Lung (tissue), 10 donors: ENCODE results near the gene FAM72D. TPM values are rescaled to one million over a fixed set of nuclear protein-coding genes. Genes with fewer than 3 reads are reported as not detected.
"Not testable (repeated sequence)": the region's sequence is repeated elsewhere in the genome, so short reads cannot be mapped to it uniquely, and the experiment has no call there.

Experiments
- ATAC-seq: fragments of 200-7000 bp; cut with Tn5 transposase; one replicate; pipeline ENCODE4 v1.9.1; 2020; ENCODE audit warnings: moderate number of reproducible peaks; ENCODE audit not compliant: insufficient read depth, low FRiP score
- DNase-seq, 3 donors: peaks; one replicate each; pipeline ENCODE4 v3.0.0-alpha.2; 2013 to 2017
- H3K27ac ChIP-seq, 2 donors: one replicate each; pipeline ENCODE4 v1.5.1; 2013; ENCODE audit warnings: mild to moderate bottlenecking in 2 of 2, moderate library complexity in 2 of 2, control low read depth in 1 of 2, inconsistent platforms in 1 of 2, low read depth in 1 of 2, low read length in 1 of 2
- H3K27me3 ChIP-seq, 3 donors: one replicate each; pipeline ENCODE4 v1.5.1; 2013; ENCODE audit warnings: low read length in 2 of 3; ENCODE audit not compliant: control insufficient read depth in 3 of 3, insufficient read depth in 3 of 3
- H3K36me3 ChIP-seq, 4 donors: one replicate each; pipeline ENCODE4 v1.5.1; 2013; ENCODE audit warnings: low read length in 4 of 4, mild to moderate bottlenecking in 1 of 4, moderate library complexity in 1 of 4; ENCODE audit not compliant: control insufficient read depth in 4 of 4, insufficient read depth in 4 of 4
- H3K4me1 ChIP-seq, 5 donors: one replicate each; pipeline ENCODE4 v1.5.1; 2013; ENCODE audit warnings: low read length in 5 of 5, mild to moderate bottlenecking in 2 of 5, moderate library complexity in 1 of 5; ENCODE audit not compliant: control insufficient read depth in 5 of 5, insufficient read depth in 5 of 5
- H3K4me3 ChIP-seq: one replicate; pipeline ENCODE4 v1.5.1; 2013; ENCODE audit warnings: mild to moderate bottlenecking, control low read depth, moderate library complexity
- H3K9ac ChIP-seq, 2 donors: one replicate each; pipeline ENCODE4 v1.5.1; 2013; ENCODE audit warnings: low read length in 2 of 2, control low read depth in 1 of 2; ENCODE audit not compliant: insufficient read depth in 1 of 2
- H3K9me3 ChIP-seq, 4 donors: one replicate each; pipeline ENCODE4 v1.5.1; 2013; ENCODE audit warnings: low read length in 3 of 4, mild to moderate bottlenecking in 1 of 4, moderate library complexity in 1 of 4; ENCODE audit not compliant: control insufficient read depth in 4 of 4, insufficient read depth in 3 of 4
- WGBS, 2 donors: extraction: QIAGEN DNeasy Blood & Tissue Kit; methylation state at CpG; one replicate each; pipeline ENCODE4 v1.1.7; 2013; 5-methylcytosine and 5-hydroxymethylcytosine counted together
- polyA plus RNA-seq, 2 donors: library from polyadenylated mRNA; stranded (reverse); fragments of 200-250 nt; gene quantifications; one replicate each; pipeline ENCODE4 v1.2.1, GENCODE V29; 2013
- total RNA-seq, 2 donors: library from RNA; depleted of rRNA in 1 of 2; stranded (reverse); fragments of >200 nt in 1 of 2; gene quantifications; one replicate each; pipeline ENCODE4 v1.2.1, GENCODE V29; 2014 to 2021
- donor health status: Bipolar disorder and iron deficiency.
- donor health status: healthy.
- donor health status: DM: yes; HTN: yes; CAD: no.

The FAM72D gene
- total and polyA plus RNA-seq, 4 donors = 0.35 to 0.60 (median 0.47) TPM

DNA sequence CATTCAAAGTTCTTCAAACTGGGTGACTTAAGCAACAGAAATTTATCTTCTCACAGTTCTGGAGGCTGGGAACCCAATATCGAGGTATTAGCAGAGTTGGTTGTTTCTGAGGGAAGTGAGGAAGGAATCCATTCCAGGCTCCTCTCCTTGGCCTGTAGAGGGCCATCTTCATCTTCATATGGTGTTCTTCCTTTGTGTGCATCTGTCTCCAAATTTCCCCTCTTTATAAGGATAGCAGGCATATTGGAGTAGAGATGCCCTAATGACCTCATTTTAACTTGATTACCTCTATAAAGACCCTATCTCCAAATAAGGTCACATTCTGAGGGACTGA is 27.3 kb downstream of the FAM72D start:
- no CpG with 5 or more reads among the region's 1 CpG for WGBS, 2 donors
- H3K27ac ChIP-seq, H3K9me3 ChIP-seq, ATAC-seq, H3K9ac ChIP-seq, DNase-seq, H3K36me3 ChIP-seq, H3K4me1 ChIP-seq, H3K27me3 ChIP-seq, H3K4me3 ChIP-seq: not testable (repeated sequence)

- WGBS, 2 donors = no CpG with 5 or more reads among the region's 7 CpGs
- not testable (repeated sequence) for H3K27me3 ChIP-seq, H3K9me3 ChIP-seq, H3K9ac ChIP-seq, H3K4me1 ChIP-seq, H3K36me3 ChIP-seq, H3K27ac ChIP-seq, H3K4me3 ChIP-seq, DNase-seq
- peak; percentile 46 for ATAC-seq
These were observed 28.3 kb downstream of the FAM72D start for GRCh38 chr1:145123992-145124641.

DNA sequence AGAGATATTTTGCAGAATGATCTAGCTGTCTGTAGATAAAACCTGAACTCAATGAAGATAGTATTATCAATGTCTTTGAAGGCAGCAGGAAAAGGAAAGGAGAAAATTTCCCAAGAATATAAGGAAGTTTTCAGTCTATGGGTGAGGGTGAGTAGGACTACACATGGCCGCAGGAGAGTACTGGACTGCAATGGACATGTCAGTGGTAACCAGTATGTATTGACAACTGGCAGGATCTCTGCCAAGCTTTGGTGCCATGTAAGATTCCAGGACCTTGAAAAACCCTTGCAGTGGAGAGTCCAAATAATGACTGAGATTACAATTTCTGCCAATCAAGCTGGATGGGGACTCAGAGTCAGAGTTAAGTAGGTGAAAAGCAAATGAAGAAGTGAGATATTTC is 29.3 kb downstream of the FAM72D start:
- H3K9ac ChIP-seq, ATAC-seq, H3K4me3 ChIP-seq, H3K4me1 ChIP-seq, H3K9me3 ChIP-seq, DNase-seq, H3K27ac ChIP-seq, H3K36me3 ChIP-seq, H3K27me3 ChIP-seq: not testable (repeated sequence)
- no CpG with 5 or more reads among the region's 1 CpG for WGBS, 2 donors

DNA sequence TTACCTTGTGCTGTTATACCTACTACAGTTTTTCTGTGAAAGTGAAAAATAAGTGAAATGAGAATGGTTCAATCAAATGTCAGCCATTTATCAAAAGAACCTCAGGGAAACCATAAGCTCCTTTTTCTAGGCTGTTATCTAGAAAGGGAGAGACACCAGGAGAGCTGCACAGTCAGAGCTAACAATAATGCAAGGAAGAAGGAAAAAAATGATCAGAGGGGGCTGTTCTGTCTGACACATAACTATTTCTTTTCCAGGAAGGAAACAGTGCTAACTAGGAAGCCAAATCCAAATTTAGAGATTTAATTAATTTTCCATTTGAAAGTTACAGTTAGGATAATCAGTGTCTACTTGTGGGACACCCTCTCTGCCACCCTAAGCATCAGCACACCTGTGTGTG is 31.4 kb downstream of the FAM72D start:
- H3K27ac ChIP-seq, H3K9me3 ChIP-seq, H3K4me1 ChIP-seq, ATAC-seq, DNase-seq, H3K4me3 ChIP-seq, H3K36me3 ChIP-seq, H3K27me3 ChIP-seq, H3K9ac ChIP-seq: not testable (repeated sequence)

DNA sequence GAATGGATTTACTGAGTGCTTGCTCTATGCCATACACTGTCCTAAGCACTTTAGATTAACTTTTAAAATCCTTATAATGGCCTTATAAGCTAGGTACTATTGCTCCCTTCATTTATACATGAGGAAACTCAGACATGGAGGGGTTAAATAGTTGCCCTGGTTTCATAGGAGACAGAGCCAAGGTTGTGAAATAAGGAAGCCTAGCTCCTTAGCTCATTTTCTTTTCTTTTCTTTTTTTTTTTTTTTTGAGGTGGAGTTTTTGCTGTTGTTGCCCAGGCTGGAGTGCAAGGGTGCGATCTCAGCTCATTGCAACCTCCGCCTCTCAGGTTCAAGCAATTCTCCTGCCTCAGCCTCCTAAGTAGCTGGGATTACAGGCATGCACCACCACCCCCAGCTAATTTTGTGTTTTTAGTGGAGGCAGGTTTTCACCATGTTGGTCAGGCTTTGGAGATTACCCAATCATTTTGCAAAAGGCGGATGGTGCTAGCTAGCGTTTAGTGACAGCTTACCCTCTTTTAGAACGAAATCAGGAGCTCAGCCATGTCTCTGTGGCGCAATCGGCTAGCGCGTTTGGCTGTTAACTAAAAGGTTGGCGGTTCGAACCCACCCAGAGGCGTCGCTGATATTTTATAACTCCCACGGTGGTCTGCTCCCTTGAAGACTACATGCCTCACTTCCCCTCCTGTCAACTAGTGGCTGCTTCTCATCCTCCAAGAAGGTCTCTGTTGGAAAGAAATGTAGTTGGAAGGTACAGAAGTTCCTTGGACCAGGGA is 33.1 kb downstream of the FAM72D start:
- not testable (repeated sequence) for H3K9ac ChIP-seq, H3K27me3 ChIP-seq, H3K27ac ChIP-seq, H3K9me3 ChIP-seq, H3K4me3 ChIP-seq, H3K36me3 ChIP-seq, H3K4me1 ChIP-seq
- peak; percentile 50 for ATAC-seq
- DNase-seq = peak in 2 of 3 donors; percentile 12 to 23
- 33 to 38% methylated on average over 12 to 13 of the region's 14 CpGs for WGBS, 2 donors

DNA sequence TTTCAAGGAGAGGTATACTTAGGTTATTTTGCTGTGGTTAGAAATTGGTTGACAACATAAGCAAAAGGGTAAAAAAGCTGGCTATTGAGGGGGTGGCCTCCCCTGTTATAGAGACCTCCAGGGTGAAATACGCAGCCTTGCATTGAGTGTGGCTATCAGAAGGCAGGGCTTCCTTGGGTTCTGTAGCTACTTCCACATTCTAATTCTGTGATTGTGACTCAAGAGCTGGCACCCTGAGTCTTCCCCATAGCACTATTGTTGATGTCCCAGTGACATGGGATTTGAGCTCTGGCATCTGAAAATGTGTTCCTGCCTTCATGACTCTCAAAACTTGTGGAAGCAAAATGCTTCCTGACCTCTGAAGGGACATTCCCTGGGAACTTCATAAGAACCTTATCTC is 38.7 kb downstream of the FAM72D start:
- H3K27me3 ChIP-seq, DNase-seq, H3K27ac ChIP-seq, H3K9me3 ChIP-seq, H3K4me3 ChIP-seq, H3K4me1 ChIP-seq, H3K36me3 ChIP-seq, H3K9ac ChIP-seq: not testable (repeated sequence)
- peak; percentile 27 for ATAC-seq
- WGBS, 2 donors = no CpG with 5 or more reads among the region's 1 CpG

- H3K36me3 ChIP-seq, ATAC-seq, DNase-seq, H3K27me3 ChIP-seq, H3K27ac ChIP-seq, H3K4me3 ChIP-seq, H3K9me3 ChIP-seq, H3K9ac ChIP-seq, H3K4me1 ChIP-seq: not testable (repeated sequence)
- WGBS, 2 donors = 100% methylated on average over 1 of the region's 2 CpGs; no CpG with 5 or more reads in 1 of the 2 donors
These were observed 44.8 kb downstream of the FAM72D start for GRCh38 chr1:145140549-145140948.

DNA sequence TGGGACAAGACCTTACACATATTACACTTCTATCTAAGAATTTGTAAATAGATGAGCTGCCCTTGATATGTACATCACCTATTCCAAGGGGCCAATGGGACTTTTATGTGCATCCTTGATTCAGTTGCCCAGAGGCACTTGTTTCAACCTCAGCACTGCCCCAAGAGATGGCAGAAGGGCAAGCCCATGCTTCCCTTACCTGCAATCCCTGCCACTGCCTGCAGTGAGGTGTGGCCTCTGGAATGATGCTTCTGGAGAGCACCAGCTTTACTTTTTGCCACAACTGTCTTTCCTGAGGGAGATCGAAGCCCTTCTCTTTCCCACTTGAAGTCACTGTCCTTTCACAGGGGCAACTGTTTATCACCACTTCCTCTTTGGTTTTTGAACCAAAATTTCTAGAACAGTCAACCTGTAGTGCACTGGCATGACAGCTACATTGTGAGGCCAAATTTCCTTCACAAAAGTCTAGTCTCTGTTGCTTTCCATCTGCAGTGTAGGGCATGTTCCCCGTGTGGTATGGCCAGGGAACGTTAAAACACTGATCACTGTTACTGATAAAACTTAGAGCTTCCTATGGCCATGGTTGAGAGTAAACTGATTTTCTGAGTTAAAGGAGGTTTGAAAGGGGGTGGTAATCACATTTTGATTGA is 48.6 kb downstream of the FAM72D start:
- H3K4me3 ChIP-seq, H3K4me1 ChIP-seq, H3K9me3 ChIP-seq, H3K36me3 ChIP-seq, H3K27me3 ChIP-seq, H3K9ac ChIP-seq, H3K27ac ChIP-seq, DNase-seq, ATAC-seq: not testable (repeated sequence)
- 17 to 18% methylated on average over 1 of the region's 3 CpGs for WGBS, 2 donors
